ENCODE results near the gene ZNF530.

ZNF530 gene

DNA sequence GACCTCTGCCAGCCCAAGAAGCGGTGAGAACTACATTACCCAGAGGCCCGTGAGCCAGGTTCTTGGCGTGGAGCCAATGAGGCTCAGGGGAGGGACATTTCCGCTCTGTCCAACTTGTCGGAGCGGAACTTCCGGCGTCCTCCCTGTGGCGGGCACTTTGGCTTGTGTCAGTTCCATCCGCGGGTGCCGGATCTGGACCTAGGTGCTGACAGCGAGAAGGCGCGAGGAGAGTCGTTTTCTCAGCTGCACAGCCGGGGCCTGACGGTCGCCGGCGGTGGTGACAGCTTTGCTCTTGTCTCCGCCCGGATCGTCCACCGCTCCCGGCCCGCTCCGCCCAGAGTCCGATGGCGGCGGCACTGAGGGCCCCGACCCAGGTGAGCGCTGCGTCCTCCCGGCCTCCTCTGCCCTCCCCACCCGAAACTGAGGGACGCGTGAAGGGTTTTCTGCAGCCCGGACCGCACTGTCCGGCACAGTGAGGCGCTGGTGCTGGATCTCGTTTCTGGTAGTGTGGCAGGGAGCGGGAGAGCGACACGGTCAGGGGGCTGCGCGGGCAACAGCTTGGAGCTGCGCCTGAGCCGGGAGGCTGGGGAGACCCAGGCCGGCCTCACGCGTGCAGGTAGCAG lies at the start of gene ZNF530:
Gene ZNF530, plus strand, starts transcription at position 125 of the 623 bp plus-strand sequence. CDS start 4,461 bp downstream, outside the sequence.
- peak; percentile 96 for DNase-seq

DNA sequence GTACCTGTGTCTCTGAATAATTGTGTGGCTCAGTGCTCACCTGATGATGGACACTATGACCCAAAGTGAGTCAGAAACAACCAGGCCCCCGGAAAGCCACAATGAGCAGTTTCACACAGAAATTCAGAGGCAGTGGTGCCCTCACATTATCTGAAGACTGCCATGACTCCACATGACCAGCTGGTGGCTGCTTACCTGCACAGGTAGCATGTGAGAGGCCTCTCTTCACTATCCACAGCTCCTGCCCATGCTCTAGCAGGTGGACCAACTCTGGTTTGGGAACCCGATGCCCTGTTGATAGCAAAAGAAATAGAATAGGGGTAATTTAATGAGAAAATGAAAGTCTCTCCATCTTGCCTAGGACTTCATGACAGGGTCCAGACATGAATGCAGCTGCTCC lies 47.3 kb upstream of the ZNF530 start:
- DNase-seq = no peak

DNA sequence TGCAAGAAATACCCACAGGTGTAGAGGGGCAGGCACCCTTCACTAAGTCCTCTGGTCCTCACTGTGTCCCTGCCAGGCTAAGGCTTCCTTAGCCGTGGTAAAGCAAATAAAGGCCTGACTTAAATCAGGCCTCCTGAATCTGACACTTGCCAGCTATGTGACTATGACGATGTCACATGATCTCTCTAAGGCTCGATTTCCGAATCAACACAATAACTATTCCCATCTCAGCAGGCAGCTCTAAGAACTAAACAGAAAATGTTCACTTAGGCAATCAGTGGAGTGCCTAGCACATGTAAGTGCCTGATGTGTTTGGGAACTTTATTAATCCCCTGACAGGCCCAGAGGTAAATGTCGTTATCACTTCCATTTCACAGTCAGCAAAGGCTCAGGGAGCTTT lies 42.0 kb upstream of the ZNF530 start:
- no peak for DNase-seq

DNA sequence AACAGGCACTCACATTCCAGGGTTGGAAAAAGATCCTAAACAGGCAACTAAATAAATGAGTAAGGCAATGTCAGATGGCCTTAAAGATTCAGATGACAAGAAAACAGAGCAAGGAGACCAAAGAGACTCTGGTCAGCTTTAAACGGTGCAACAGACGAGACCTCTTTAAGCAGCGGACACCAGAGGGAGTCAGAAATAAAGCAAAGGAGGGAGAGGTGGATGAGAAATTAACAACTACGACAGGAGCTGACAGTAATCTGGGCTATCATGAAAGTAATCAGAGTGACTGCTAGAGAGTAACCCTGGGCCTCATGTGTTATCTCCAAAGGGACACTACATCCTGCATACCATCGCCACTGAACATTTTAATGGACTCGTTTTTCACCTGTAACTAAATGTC lies 41.2 kb upstream of the ZNF530 start:
- peak; percentile 9 for DNase-seq

DNA sequence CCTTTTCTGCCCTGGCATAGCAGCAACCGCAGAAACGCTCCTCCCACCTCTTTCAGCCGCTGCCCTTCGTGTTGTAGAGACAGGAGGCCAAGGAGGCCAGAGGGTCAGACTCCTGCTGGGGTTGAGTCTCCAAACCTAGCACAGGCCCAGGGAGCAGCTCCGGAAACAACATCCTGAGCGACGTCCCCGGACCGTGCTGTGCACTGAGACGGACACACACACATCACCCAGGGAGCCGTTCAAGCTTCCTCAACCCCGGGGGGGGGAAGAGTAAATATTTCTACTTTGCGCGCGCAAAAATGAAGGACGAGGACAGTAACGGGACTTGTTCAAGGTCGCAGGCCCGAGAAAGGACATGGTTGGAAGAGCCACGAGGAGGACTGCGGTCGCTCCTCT lies 40.7 kb upstream of the ZNF530 start:
- peak; percentile 36 for DNase-seq

DNA sequence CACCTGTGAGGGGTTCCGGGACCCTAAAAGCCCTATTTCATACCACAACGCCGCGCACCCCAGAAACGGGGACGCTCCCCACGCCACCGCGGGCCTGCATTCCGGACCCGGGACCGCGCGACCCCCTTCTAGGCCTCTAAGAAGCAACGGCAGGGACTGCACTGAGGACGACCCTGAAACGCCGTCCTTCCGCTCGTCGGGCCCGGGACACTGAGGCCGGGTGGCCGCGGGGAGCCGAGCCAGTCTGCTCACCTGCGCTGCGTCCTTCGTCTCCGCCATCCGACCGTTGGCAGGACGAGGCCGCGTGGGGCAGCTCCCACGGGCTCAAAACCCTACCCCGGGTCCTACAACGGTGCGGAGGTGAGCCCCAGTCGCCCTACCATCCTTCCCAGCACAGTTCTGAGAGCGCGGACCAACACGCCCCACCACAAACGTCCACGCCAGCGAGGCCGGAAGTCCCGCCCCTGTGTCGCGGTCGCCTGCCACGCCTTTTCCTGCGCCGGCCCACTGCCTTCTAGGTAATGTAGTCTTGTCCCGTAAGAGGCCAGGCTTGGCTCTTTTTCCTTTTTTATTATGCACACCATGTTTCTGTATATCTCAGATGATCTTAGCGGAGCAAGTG lies 40.2 kb upstream of the ZNF530 start, which contains the start of gene ZNF550:
Gene ZNF550, minus strand, starts transcription at position 460 of the 622 bp plus-strand sequence. Its CDS starts 181 bp downstream, at position 279.
- DNase-seq = peak; percentile 90

DNA sequence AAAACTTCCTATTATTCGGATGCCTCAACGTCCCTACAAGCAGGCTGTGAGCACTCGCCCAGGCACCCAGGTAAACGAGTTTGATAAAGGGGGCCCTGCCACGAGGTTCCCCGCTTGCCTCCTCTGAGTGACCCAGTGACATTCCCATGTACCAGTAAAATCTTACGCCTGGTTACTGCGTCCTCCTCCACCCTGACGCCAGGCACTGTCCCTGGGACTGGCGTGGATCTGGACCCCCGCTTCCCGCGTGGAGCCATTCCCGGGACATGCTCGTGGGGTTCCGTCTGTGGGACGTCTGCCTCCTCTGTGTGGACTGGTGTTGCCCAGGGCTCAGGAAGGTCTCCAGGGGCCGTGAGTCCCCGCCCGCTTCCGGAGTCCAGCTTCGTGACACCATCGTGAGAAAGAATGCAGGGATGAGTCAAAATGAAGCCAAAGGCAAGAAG lies 39.6 kb upstream of the ZNF530 start:
- DNase-seq = no peak

DNA sequence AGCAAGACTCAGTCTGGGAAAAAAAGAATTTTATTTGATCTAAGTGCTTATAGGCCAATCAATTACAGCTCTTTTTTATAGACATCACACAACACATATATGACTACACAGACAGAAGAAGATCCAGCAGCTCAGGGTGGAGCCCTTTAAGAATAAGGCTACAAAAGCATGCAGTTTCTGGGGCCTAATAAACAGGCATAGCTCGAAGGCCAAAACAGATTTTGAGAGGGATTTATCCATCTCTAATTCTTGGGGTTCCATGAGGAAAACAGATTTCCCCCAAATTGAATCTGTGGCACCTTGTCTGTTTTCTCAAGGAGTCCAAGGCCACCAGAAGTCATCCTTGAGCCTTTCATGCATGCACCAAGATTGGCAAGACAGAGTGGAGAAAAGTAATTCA lies 36.1 kb upstream of the ZNF530 start:
- no peak for DNase-seq

DNA sequence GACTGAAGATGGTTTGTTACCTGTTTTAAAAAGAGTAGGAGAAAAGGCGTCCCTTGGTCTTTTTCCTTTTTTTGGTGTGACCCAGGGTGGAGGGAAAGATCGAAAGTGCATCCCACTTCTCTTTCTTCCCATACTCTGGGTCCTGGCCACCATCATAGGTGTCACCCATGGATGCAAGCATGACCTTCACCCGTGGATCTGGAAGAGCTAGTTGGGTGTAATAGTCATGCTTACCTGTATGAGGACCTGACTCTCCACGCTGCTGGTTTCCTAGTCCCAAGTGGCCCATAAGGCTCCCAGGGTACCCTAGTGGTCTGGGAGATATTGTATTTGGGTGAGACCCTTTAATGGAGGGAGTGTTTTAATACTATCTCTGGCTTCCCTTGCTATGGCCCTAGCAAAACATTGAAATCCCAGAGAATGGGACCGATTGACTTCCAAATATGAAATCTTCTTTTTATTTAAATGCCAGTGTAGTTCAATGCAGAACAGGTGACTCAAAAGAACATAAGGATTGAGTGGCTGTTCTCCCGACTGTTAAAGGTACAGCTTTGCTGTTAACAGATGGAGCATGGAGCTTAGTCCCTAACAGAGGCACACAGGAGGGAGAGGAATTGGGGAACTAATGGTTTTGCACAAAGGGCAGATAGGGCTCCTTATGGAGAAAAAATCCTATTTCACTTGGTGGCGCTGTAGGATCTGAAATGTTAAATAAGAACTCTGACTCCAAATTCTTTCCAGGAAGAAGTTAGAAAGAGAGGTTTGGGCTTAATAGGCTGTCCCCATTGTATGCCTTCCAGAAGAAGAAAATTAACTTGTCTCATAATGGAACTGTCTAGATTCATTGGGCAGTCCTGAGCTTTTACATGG lies 33.1 kb upstream of the ZNF530 start:
- DNase-seq = peak; percentile 11

DNA sequence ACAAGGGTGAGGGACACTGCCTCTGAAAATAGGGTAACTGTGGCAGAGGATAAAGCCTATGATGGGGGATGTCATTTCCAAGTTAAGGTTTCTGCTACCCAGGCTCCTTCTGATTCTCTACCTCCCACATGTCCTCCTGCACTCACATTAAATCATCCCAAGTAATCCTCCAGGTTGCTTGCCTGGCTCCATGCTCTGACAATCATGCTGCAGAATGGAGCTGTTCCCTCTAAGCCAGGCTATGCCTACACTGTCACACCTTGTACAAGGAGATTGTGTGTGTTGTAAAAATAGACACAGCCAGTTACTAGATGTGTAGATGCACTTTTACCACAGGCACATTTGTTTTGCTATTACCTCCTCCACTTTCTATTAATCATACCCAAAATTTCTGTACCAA lies 29.0 kb upstream of the ZNF530 start:
- DNase-seq = no peak

DNA sequence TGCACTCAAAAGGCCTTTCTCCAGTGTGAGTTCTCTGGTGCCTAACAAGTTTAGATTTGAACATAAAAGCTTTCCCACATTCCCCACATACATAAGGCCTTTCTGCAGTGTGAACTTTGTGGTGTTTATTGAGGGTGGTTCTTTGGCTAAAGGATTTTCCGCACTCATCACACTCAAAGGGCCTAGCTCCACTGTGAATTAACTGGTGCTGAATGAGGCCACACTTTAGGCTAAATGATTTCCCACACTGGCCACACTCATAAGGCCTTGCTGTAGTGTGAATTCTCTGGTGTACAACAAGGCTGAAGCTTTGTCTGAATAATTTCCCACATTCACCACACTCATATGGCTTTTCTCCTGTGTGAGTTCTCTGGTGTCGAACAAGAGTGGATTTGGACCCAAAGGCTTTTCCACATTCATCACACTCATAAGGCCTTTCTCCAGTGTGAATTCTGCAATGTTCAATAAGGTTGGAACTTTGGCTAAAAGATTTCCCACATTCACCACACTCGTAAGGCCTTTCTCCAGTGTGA lies 27.2 kb upstream of the ZNF530 start:
- no peak for DNase-seq

DNA sequence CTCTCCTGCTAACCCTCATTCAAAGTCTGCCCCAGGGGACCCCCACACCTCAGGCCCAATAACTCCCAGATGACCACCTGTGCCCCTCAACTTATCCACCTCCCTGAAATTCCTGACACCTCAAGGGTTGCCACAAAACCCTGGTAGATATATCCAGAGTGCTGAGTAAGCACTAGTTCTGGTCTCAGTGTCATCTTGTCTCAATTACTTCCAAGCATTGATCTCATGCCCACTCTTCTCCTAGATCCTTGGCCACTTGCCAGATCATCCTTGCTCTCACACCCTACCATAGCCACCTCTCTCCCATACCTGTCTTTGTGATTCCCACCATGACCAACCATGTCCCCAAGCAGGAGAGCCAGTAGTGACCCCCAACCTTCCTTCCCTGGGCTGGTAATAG lies 23.0 kb upstream of the ZNF530 start:
- no peak for DNase-seq

DNA sequence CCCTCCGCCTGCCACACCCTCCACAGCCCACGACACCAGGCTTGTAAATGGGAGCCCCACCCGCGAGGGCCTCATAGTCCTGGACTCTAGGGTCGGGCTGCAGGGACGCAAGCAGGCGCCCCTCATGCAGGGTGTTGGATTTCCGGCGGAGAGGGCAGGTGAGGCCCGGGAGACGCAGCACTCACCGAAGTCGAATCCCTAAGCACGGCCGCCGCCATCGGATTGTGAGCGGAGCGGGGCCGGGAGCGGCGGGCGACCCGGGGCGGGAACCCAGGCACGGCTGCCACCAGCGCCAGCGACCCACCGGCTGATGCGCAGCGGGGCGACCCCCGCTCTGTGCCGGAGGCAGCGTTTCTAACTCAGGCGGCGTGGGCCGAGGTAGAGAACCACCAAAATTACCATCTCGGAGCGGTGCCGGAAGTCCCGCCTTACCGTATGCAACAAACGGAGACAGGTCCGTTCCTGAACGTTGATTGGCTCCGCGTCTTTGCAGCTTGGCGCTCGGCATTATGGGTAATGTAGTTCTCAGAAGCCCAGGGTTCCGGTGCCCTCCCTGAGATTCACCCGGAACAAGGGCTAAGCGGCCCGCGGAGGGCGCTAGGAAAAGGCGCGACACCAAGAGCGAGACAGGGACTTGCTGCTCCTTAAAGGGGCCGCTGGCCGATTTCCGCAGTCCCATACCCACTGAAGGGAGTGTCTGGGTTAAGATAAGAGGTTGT lies 21.0 kb upstream of the ZNF530 start, which contains the start of gene ZNF416:
Gene ZNF416, minus strand, starts transcription at position 425 of the 719 bp plus-strand sequence. Its CDS starts 207 bp downstream, at position 218.
- DNase-seq = peak; percentile 99

DNA sequence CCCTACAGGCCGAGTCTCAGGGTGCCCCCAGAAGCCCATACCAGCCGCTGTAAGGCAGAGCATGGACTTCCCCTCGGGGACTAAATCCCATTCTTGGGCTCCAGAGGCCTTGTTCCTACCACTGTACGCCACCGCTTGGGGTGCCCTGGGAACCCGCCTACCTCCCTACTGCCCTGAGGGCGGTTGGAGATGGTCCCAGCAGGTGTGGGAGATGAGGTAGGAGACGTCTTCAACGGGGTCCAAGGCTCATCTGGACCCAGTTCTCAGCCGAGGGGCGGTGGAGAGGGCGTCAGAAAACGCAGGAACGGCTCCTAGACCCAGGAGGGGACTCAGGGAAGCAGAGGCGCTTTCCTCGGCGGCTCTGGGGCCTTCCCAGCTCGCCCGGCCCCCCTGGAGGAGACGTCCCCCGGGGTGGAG lies 16.6 kb upstream of the ZNF530 start:
- DNase-seq = no peak

DNA sequence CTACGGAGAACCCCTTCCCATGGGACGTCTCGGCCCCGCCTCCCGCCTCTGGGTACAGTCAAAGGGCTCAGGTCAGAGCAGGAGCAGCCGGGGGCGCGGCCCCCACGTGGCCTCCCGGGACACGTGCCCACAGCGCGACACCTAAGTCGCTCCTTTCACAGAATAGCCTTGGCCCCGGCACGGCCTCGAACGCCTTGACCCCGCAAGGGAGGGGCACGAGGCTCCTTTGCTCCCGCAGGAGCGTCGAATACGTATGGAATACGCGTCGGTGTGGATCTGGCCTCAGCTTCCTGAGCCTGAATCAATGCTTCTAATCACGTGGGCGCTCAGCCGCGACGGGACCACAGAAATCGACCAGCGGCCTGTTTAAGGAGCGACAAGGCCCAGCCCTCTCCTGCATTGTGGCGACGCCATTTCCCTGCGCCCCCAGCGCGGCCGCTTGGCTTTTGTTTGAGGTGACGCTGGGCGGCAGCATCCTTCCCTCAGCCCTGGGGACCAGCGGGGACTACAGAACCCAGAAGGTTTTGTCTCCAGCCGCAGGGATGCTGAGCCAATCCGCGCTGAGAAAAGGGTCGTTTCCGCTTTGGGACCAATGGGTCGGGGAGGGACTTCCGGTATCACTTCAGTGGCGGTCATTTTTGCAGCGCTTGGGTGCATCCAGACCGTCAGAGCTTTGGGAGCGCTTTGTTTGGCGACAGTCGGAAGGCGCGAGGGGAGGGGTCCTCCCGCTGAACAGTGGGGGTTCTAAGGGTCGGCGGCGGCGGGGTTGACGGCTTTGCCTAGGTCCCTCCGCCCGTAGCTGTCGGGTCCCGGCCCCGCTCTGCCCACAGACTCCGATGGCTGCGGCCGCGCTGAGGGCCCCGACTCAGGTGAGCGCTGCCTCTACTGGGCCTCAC lies 15.9 kb upstream of the ZNF530 start, which contains the start of gene ZIK1:
Gene ZIK1, plus strand, starts transcription at position 625 of the 896 bp plus-strand sequence. Its CDS starts 212 bp downstream, at position 837.
- peak; percentile 98 for DNase-seq

DNA sequence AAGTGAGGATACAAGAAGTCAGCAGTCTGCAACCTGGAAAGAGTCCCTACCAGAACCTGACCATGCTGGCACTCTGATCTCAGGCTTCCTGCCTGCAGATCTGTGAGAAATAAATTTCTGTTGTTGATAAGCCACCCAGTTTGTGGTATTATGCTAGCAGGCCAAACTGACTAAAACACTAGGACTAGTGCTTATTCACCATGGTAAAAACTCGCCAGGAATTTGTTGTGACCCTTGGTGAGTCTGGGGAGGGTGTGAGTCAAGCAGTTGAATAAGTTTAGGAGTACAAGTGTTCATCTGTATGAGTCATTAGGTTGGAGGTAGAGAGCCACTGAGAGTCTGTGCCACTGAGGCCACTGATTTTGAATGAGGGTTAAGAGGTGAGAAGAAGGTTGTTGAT lies 12.2 kb upstream of the ZNF530 start:
- no peak for DNase-seq

DNA sequence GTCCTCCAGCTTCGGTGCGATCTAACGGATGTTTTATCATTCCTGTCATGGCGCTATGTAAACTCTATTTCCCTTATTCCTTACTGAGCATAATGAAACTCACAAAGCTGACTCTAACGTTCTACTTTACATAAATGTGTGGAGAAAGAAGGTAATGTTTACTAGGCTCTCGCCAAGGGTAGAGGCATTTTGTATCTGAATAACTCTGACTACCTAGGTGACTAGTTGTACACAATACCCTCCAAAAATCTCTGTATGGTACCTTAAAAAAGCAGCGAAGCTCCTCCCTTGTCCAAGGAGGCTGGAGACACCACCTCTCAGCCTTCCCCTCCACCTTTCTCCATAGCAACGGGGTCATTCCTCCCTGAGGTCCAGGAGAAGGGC lies 316 bp upstream of the ZNF530 start:
- DNase-seq = no peak

DNA sequence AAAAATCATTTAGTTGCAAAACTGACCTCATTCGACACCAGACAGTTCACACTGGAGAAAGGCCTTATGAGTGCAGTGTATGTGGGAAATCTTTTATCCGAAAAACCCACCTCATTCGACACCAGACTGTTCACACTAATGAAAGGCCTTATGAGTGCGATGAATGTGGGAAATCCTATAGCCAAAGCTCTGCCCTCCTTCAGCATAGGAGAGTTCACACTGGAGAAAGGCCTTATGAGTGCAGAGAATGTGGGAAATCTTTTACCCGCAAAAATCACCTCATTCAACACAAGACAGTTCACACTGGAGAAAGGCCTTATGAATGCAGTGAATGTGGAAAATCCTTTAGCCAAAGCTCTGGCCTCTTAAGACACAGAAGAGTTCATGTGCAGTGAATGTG lies 7.2 kb downstream of the ZNF530 start:
- DNase-seq = no peak

DNA sequence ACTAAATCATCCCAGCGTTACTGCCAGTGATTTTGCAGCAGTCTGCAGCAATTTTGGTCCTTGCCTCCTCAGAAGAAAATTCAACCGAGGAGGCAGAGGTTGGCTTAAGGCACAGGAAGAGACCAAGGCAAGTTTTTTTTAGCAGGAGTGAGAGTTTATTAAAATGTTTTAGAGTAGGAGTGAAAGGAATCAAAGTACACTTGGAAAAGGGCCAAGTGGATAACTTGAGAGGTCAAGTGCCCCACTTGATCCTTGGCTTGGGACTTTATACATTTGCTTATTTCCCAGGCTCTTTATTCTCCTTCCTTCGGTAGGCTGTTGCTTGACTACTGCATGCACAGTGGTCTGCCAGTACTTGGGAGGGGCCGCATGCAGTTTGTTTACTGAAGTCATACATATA lies 11.4 kb downstream of the ZNF530 start:
- no peak for DNase-seq

DNA sequence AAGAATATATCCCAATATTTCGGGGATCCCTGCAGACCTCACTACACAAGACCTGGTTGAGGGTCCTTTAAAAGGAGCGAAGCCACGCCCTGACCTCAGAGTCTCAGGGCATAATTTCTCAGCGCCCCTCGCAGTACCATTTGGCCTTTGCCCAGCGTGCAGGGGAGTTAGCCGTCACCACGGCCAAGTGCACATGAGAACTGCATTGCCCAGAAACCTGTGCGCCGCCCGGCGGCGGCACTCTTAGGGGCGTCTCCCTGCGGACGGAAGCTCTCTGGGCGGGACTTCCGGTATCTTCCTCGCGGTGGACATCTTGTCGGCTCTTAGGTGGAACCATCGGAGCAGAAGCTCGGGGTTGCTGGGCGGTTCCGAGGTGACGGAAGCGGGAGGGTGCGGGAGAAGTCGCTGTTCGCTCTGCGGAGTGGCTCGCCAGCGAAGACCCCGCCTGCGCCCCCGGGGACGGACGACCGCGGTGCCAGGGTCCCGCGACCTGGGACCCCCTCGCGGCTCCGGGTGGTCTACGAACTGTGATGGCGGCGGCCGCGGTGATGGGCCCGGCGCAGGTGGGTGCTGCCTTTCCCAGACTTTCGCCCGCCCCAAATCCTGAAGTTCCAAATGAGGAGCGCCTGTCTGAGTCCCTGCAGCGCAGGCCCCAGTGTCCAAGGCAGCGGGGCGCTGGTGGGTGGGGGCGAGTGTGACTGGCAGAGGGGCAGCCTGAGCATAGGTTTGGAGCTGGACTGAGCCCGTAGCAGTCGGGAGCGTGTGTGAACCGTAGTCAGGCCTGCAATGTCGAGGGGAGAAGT lies 14.5 kb downstream of the ZNF530 start, which contains the start of gene ZNF134:
Gene ZNF134, plus strand, starts transcription at position 302 of the 803 bp plus-strand sequence. CDS start 5,227 bp downstream, outside the sequence.
- DNase-seq = peak; percentile 96
